ENCODE data around the gene ALDOB. TPM values are rescaled to one million over a fixed set of nuclear protein-coding genes. Genes with fewer than 3 reads are reported as not detected.

ALDOB gene
- total RNA-seq, 1 experiment from 2014 or later: not detected

- WGBS (ENCODE audit: extremely low coverage, insufficient read length, low lambda C conversion rate): no CpG with 5 or more reads among the region's 3 CpGs
- H3K23ac ChIP-seq (ENCODE audit: insufficient read length, low read depth, low read length): no peak overlapping the region
- no peak overlapping the region for H3K4ac ChIP-seq (ENCODE audit: low read depth, low read length)
- no peak overlapping the region for H3K18ac ChIP-seq (ENCODE audit: insufficient read length, low read depth, low read length)
- H3K56ac ChIP-seq (ENCODE audit: insufficient read length, low read depth, low read length): no peak overlapping the region
- no peak overlapping the region for H2BK20ac ChIP-seq (ENCODE audit: low read depth, low read length, poor library complexity, severe bottlenecking)
- H3K23me2 ChIP-seq (ENCODE audit: insufficient read length, low read depth, low read length, poor library complexity, severe bottlenecking): no peaks in the 10 kb centered on the region
- H2BK5ac ChIP-seq (ENCODE audit: insufficient read length, low read length): no peak overlapping the region
- no peak overlapping the region for H4K8ac ChIP-seq (replicated peaks; ENCODE audit: insufficient read length, low read depth, low read length)
- no peaks in the 10 kb centered on the region for H4K20me1 ChIP-seq (ENCODE audit: control insufficient read depth, insufficient read depth, insufficient read length)
- no peak overlapping the region for H3K4me3 Mint-ChIP-seq
- H4K91ac ChIP-seq (ENCODE audit: insufficient read length, low read depth, low read length): no peak overlapping the region
- H3K9me3 Mint-ChIP-seq: no peaks in the 10 kb centered on the region
- H3K14ac ChIP-seq (ENCODE audit: insufficient read depth, low read length): no peak overlapping the region
- H3K4me2 ChIP-seq (ENCODE audit: insufficient read depth, insufficient read length, low read length): no peak overlapping the region
- H4K5ac ChIP-seq (ENCODE audit: insufficient read length, low read depth, low read length): no peak overlapping the region
- H2BK12ac ChIP-seq (ENCODE audit: insufficient read length, low read depth, low read length): no peak overlapping the region
- no peaks in the 10 kb centered on the region for H3K4me1 Mint-ChIP-seq
- no peak overlapping the region for H3T11ph ChIP-seq (ENCODE audit: low read length)
- no peak overlapping the region for H3K27ac ChIP-seq (ENCODE audit: insufficient read length, low read depth, low read length)
- H3K9me3 ChIP-seq (ENCODE audit: control insufficient read depth, low read depth, low read length): no peaks in the 10 kb centered on the region
- H3K27ac Mint-ChIP-seq: no peak overlapping the region; a peak in 1 of 7 replicates
- no peak for TF ChIP-seq CTCF (conservative IDR thresholded peaks at IDR 0.05)
- no peak overlapping the region for H2AFZ ChIP-seq (ENCODE audit: low read length)
- no peak overlapping the region for H3K9ac ChIP-seq (ENCODE audit: extremely low read depth, insufficient read length, low read length)
- no peaks in the 10 kb centered on the region for H3K79me2 ChIP-seq (ENCODE audit: insufficient read depth, low read length)
- H2BK15ac ChIP-seq (ENCODE audit: low read depth, low read length): no peak overlapping the region
- no peaks in the 10 kb centered on the region for H3K27me3 ChIP-seq (ENCODE audit: insufficient read depth, low read length)
- H3K4me1 ChIP-seq (ENCODE audit: insufficient read depth, low read length): no peaks in the 10 kb centered on the region
- no peaks in the 10 kb centered on the region for H3K36me3 Mint-ChIP-seq (ENCODE audit: insufficient read depth in 1 of 3, low read depth in 3 of 3)
- no peak overlapping the region for H2AK5ac ChIP-seq (ENCODE audit: insufficient read length, low read length)
- no peaks in the 10 kb centered on the region for H3K79me1 ChIP-seq (ENCODE audit: insufficient read depth, low read depth, low read length, poor library complexity, severe bottlenecking)
- peaks cover 1% of the 10 kb centered on the region for H3K27me3 Mint-ChIP-seq (ENCODE audit: low read depth)
- H2BK120ac ChIP-seq (ENCODE audit: low read depth, low read length, poor library complexity, severe bottlenecking): no peak overlapping the region
- no peak for DNase-seq
These were observed 2.3 kb downstream of the ALDOB start for GRCh38 chr9:101433229-101433628.
